ENCODE measurements around the gene NOC4L. TPM values are rescaled to one million over a fixed set of nuclear protein-coding genes. Genes with fewer than 3 reads are reported as not detected.

The NOC4L gene
- total RNA-seq, 1 experiment from 2014 or later, result 36.5 TPM

DNA sequence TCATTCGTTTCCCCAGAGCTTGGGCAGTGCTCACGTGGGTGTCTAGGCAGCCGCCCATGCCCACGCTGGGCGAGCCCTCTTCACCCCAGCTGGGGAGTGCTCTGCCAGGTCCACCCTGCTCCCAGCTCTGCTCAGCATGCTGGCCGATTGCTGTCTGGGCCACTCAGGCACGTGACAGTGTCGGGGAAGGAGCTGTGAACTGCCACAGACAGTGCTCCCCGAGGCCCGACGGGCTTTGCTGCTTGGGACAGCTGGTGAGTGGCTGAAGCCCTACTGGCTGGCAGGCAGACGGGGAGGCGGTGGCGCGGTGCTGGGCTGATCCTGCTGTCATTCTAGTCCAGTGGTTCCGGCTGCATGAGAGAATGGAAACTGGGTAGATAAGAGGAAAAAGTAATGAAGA, 15.8 kb downstream of the NOC4L start:
- H4K5ac ChIP-seq (ENCODE audit: insufficient read length, low read depth, low read length), result no peak overlapping the region
- no peak overlapping the region for H3K27ac ChIP-seq (ENCODE audit: insufficient read length, low read depth, low read length)
- peaks cover 18% of the 10 kb centered on the region for H3K9me3 ChIP-seq (ENCODE audit: control insufficient read depth, low read depth, low read length)
- no peak overlapping the region for H2AK5ac ChIP-seq (ENCODE audit: insufficient read length, low read length)
- Mint-ChIP-seq H3K27ac (no peak overlapping the region), H3K9me3 (no peaks in the 10 kb centered on the region; a peak in 1 of 5 replicates), H3K27me3 (ENCODE audit: low read depth) (peaks cover 33% of the 10 kb centered on the region), H3K4me1 (0 out of 4 replicates have a peak, but pooled peaks cover 0 to 2% of the 10 kb centered on the region in 2 experiments), H3K4me3 (no peak overlapping the region), H3K36me3 (ENCODE audit: insufficient read depth in 1 of 3, low read depth in 3 of 3) (no peaks in the 10 kb centered on the region)
- H3K23ac ChIP-seq (ENCODE audit: insufficient read length, low read depth, low read length), result no peak overlapping the region
- H4K8ac ChIP-seq (replicated peaks; ENCODE audit: insufficient read length, low read depth, low read length), result no peak overlapping the region
- no peak overlapping the region for H2BK5ac ChIP-seq (ENCODE audit: insufficient read length, low read length)
- no peak overlapping the region for H4K91ac ChIP-seq (ENCODE audit: insufficient read length, low read depth, low read length)
- no peak overlapping the region for H2BK15ac ChIP-seq (ENCODE audit: low read depth, low read length)
- H2BK20ac ChIP-seq (ENCODE audit: low read depth, low read length, poor library complexity, severe bottlenecking), result no peak overlapping the region
- no peak overlapping the region for H2BK12ac ChIP-seq (ENCODE audit: insufficient read length, low read depth, low read length)
- H3K4me1 ChIP-seq (ENCODE audit: insufficient read depth, low read length), result no peaks in the 10 kb centered on the region
- no peak overlapping the region for H3K18ac ChIP-seq (ENCODE audit: insufficient read length, low read depth, low read length)
- H3K23me2 ChIP-seq (ENCODE audit: insufficient read length, low read depth, low read length, poor library complexity, severe bottlenecking), result no peaks in the 10 kb centered on the region
- H4K20me1 ChIP-seq (ENCODE audit: control insufficient read depth, insufficient read depth, insufficient read length), result no peaks in the 10 kb centered on the region
- WGBS (ENCODE audit: extremely low coverage, insufficient read length, low lambda C conversion rate), result no CpG with 5 or more reads among the region's 16 CpGs
- H3K4ac ChIP-seq (ENCODE audit: low read depth, low read length), result no peak overlapping the region
- H3T11ph ChIP-seq (ENCODE audit: low read length), result no peak overlapping the region
- no peaks in the 10 kb centered on the region for H3K79me1 ChIP-seq (ENCODE audit: insufficient read depth, low read depth, low read length, poor library complexity, severe bottlenecking)
- H3K56ac ChIP-seq (ENCODE audit: insufficient read length, low read depth, low read length), result no peak overlapping the region
- no peak overlapping the region for H3K14ac ChIP-seq (ENCODE audit: insufficient read depth, low read length)
- no peaks in the 10 kb centered on the region for H3K79me2 ChIP-seq (ENCODE audit: insufficient read depth, low read length)
- H3K27me3 ChIP-seq (ENCODE audit: insufficient read depth, low read length), result no peaks in the 10 kb centered on the region; the same call in 1 of the 2 replicates
- DNase-seq, result no peak
- no peak overlapping the region for H2BK120ac ChIP-seq (ENCODE audit: low read depth, low read length, poor library complexity, severe bottlenecking)
- no peak overlapping the region for H3K4me2 ChIP-seq (ENCODE audit: insufficient read depth, insufficient read length, low read length)
- no peak overlapping the region for H2AFZ ChIP-seq (ENCODE audit: low read length)
- TF ChIP-seq, protein P1, sequence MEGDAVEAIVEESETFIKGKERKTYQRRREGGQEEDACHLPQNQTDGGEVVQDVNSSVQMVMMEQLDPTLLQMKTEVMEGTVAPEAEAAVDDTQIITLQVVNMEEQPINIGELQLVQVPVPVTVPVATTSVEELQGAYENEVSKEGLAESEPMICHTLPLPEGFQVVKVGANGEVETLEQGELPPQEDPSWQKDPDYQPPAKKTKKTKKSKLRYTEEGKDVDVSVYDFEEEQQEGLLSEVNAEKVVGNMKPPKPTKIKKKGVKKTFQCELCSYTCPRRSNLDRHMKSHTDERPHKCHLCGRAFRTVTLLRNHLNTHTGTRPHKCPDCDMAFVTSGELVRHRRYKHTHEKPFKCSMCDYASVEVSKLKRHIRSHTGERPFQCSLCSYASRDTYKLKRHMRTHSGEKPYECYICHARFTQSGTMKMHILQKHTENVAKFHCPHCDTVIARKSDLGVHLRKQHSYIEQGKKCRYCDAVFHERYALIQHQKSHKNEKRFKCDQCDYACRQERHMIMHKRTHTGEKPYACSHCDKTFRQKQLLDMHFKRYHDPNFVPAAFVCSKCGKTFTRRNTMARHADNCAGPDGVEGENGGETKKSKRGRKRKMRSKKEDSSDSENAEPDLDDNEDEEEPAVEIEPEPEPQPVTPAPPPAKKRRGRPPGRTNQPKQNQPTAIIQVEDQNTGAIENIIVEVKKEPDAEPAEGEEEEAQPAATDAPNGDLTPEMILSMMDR (conservative IDR thresholded peaks at IDR 0.05), result no peak
- H3K9ac ChIP-seq (ENCODE audit: extremely low read depth, insufficient read length, low read length), result no peak overlapping the region
